Measurements from ENCODE around the gene SCD. TPM values are rescaled to one million over a fixed set of nuclear protein-coding genes. Genes with fewer than 3 reads are reported as not detected.

SCD gene
- total and polyA plus RNA-seq, 9 of the 15 experiments (the other 6 are each of a cell fraction or from before 2014, with no cell fraction given) = 114 to 486 (median 188) TPM

- ChIA-PET POLR2A (interaction anchor here (0.7 to 4.2 kb wide), 11 partner anchors 8 to 86 kb away, joined by 3 to 19 read pairs (median 5); no protein-coding TSS in a partner anchor), CTCF (ENCODE audit: low intra/inter-chr PET ratio) (no interaction called here)
- no TSS peak for BruUV-seq (replicated peaks)
- Histone ChIP-seq H3K79me2 (ENCODE audit: control insufficient read depth, insufficient read depth, low read length) (peaks cover 61% of the 10 kb centered on the region), H3K9me1 (ENCODE audit: control insufficient read depth, insufficient read depth, low read length) (no peaks in the 10 kb centered on the region), H2AFZ (ENCODE audit: low read depth, low read length) (no peak overlapping the region; the same call in 1 of the 2 replicates), H3K36me3 (ENCODE audit: control insufficient read depth, insufficient read depth, low read length) (peaks cover 38% of the 10 kb centered on the region), H3K4me3 (peak overlapping the region; percentile 93), H4K20me1 (replicated peaks; ENCODE audit: control insufficient read depth, insufficient read depth, low read length) (peaks cover 31% of the 10 kb centered on the region), H3K4me1 (replicated peaks in 1 of 2; ENCODE audit: control insufficient read depth in 2 of 2, insufficient read depth in 2 of 2, low read length in 2 of 2) (peaks cover 23 to 33% of the 10 kb centered on the region in 2 experiments; a peak in 4 of 5 replicates), H3K4me2 (ENCODE audit: insufficient read depth, low read length) (peak overlapping the region; percentile 96), H3K27me3 (ENCODE audit: control insufficient read depth in 2 of 2, insufficient read depth in 2 of 2, low read length in 2 of 2) (no peaks in the 10 kb centered on the region), H3K27ac (ENCODE audit: extremely low read depth, low read depth, low read length) (peak overlapping the region; percentile 80), H3K9me3 (replicated peaks; ENCODE audit: control insufficient read depth, insufficient read depth, low read depth, low read length) (no peaks in the 10 kb centered on the region), H3K9ac (ENCODE audit: insufficient read depth in 1 of 2, low read depth in 2 of 2, low read length in 2 of 2) (peak overlapping the region; percentile 84 to 97)
- intact Hi-C loops (cut with micrococcal nuclease) (loop anchor here (10.0 kb wide), 1 partner anchor 528 kb away; no protein-coding TSS in a partner anchor), in situ Hi-C loops (cut with MboI) (loop anchor here (25.0 kb wide), 1 partner anchor 541 kb away; no protein-coding TSS in a partner anchor)
- FAIRE-seq (no peak), DNase-seq (ENCODE audit: extremely low read depth in 1 of 4, low spot score in 3 of 4) (peak in 3 of 4 experiments; percentile 80 to 86 (median 83)), ATAC-seq (peak; percentile 83)
- WGBS (ENCODE audit: insufficient coverage, low coverage, missing lambda C conversion rate) = under 1% methylated on average over 14 of the region's 36 CpGs
- TF ChIP-seq ASH1L (IDR thresholded peaks at IDR 0.05; ENCODE audit: borderline replicate concordance, low read depth, partially characterized antibody) (no peak), POLR2AphosphoS2 (IDR thresholded peaks at IDR 0.05; ENCODE audit: low read length) (no peak), HMGN3 (IDR thresholded peaks at IDR 0.05; ENCODE audit: borderline replicate concordance, extremely low read depth, insufficient read length, low read depth, low read length) (peak; percentile 54), SIN3A (IDR thresholded peaks at IDR 0.05; ENCODE audit: borderline replicate concordance in 2 of 2, control insufficient read depth in 1 of 2, low read depth in 2 of 2, low read length in 2 of 2) (peak in 1 of 2 experiments; percentile 83; a peak in 1 of 4 replicates), THAP12 (CRISPR knock-in tag; IDR thresholded peaks at IDR 0.05) (0 out of 2 replicates have a peak, but pooled peaks have one; percentile 9), SOX6 (IDR thresholded peaks at IDR 0.05) (peak; percentile 71), HMBOX1 (IDR thresholded peaks at IDR 0.05) (no peak), TOE1 (IDR thresholded peaks at IDR 0.05; ENCODE audit: borderline replicate concordance) (0 out of 2 replicates have a peak, but pooled peaks have one; percentile 11), TOE1 (CRISPR knock-in tag; IDR thresholded peaks at IDR 0.05; ENCODE audit: borderline replicate concordance, low read depth) (no peak), E2F6 (IDR thresholded peaks at IDR 0.05; ENCODE audit: borderline replicate concordance in 1 of 2, extremely low read depth in 1 of 2, insufficient read depth in 1 of 2, insufficient read length in 1 of 2, low read depth in 1 of 2, low read length in 1 of 2, poor library complexity in 1 of 2, severe bottlenecking in 1 of 2) (peak; percentile 43 to 51), MNT (conservative IDR thresholded peaks at IDR 0.05) (peak; percentile 87 to 94), EP400 (IDR thresholded peaks at IDR 0.05) (peak; percentile 85; the same call in 1 of the 2 replicates)
Measured at GRCh38 chr10:100346351-100346764, 675 bp upstream of the SCD start.
